DMS153 (cell line): Measurements from ENCODE around the gene GALNT2.

Source experiments
- DNase-seq: peaks from one replicate; lab custom pipeline; 2025; lab: John Stamatoyannopoulos, UW

The GALNT2 gene

GRCh38 chr1:230112782-230113181 lies 45.7 kb downstream of the GALNT2 start:
- DNase-seq: no peak

- DNase-seq: no peak
Measured at GRCh38 chr1:230113235-230113592, 46.2 kb downstream of the GALNT2 start.

GRCh38 chr1:230113593-230114236 lies 46.7 kb downstream of the GALNT2 start:
- no peak for DNase-seq

- DNase-seq: no peak
Measured at GRCh38 chr1:230114237-230114651, 47.2 kb downstream of the GALNT2 start.

GRCh38 chr1:230117694-230118093 lies 50.7 kb downstream of the GALNT2 start:
- no peak for DNase-seq

GRCh38 chr1:230119340-230119739 lies 52.3 kb downstream of the GALNT2 start:
- no peak for DNase-seq

- no peak for DNase-seq
Measured at GRCh38 chr1:230120289-230120920, 53.4 kb downstream of the GALNT2 start.

- peak; percentile 92 for DNase-seq
Measured at GRCh38 chr1:230120921-230121381, 53.9 kb downstream of the GALNT2 start.

- no peak for DNase-seq
Measured at GRCh38 chr1:230121950-230122349, 54.9 kb downstream of the GALNT2 start.

GRCh38 chr1:230122366-230123279 lies 55.6 kb downstream of the GALNT2 start:
- no peak for DNase-seq

GRCh38 chr1:230123280-230124185 lies 56.5 kb downstream of the GALNT2 start:
- no peak for DNase-seq

GRCh38 chr1:230124186-230125128 lies 57.4 kb downstream of the GALNT2 start:
- peak; percentile 51 for DNase-seq

GRCh38 chr1:230125141-230125540 lies 58.1 kb downstream of the GALNT2 start:
- DNase-seq: no peak

GRCh38 chr1:230125640-230126528 lies 58.8 kb downstream of the GALNT2 start:
- no peak for DNase-seq

- no peak for DNase-seq
Measured at GRCh38 chr1:230126529-230127104, 59.6 kb downstream of the GALNT2 start.

- DNase-seq: no peak
Measured at GRCh38 chr1:230127105-230128054, 60.3 kb downstream of the GALNT2 start.

- DNase-seq: no peak
Measured at GRCh38 chr1:230128569-230129285, 61.7 kb downstream of the GALNT2 start.
